Muscle of back (tissue), 11 donors: Measurements from ENCODE around the gene NID1. TPM values are rescaled to one million over a fixed set of nuclear protein-coding genes. Genes with fewer than 3 reads are reported as not detected.
A peak's percentile ranks its signal among the peaks of the same experiment; 100 is the strongest.

Experiments
- DNase-seq, 3 donors: peaks; one replicate each; pipeline versions ENCODE4 v3.0.0 to v3.0.0-alpha.2; 2013
- polyA plus RNA-seq, 10 donors: library from polyadenylated mRNA; unstranded; fragments of 120-200 nt; gene quantifications; one replicate each; pipeline ENCODE4 v1.2.1, GENCODE V29; 2013; ENCODE audit not compliant: insufficient read length in 10 of 10

NID1 gene
- polyA plus RNA-seq, 10 donors: 242 to 365 (median 282) TPM

DNA sequence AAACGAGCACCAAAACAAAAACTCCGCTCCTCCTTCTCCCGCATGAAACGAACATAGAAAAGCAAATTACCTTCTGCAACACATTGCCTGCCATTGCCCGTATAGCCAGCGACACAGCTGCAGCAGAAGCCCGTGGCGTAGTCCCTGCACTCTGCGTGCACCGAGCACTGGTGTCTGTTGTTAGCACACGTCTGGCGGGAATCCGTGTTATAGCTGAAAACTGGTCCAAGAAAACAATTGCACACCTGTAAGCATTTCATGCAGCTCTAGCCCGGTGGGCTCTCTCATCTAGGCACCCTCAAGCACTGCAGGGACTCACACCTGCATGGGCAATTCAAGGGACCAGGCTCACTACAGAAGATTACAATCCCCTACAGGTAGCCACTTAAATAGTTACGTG, 26.9 kb downstream of the NID1 start:
- DNase-seq: no peak

DNA sequence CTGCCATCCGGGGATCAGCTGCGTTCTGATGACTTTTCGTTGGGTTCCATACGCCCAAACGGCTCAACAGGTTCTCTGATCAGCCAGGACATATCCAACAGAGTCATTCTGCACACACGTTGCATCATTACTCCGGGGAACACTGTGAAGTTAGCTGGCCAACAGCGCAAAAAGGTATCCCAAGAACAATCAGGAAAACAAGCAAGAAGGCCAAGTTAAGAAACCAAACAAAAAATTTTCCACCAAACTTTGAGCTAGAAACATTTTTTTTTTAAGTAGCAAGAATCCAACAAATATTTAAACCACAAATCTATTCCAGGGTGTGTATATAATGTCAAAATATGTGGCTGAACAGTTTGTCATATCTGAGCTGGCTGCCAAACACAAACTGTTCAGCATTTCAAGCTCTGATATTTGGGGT, 29.2 kb downstream of the NID1 start:
- DNase-seq: peak in 1 of 3 donors; percentile 81

DNA sequence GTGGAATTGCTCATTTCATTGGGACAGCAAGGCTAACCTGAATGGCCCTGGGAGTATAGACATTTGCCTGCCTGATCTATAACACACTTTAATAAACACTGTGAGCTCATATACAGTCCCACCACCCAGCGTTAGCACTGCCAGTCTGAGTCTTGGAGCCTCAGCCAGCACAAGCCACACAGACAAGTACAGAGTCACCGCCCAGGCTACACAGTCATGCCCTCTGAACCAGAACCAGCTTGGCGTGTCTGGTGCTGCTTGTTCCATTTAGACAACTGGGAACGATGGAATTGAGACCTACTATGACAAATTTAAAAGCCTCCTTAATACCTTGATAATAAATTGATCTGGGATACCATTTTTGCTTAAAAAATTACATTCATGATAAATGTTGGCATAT, 31.6 kb downstream of the NID1 start:
- DNase-seq: no peak

GRCh38 chr1:236030534-236030933, 34.4 kb downstream of the NID1 start:
- no peak for DNase-seq

- DNase-seq: no peak
These were observed 35.4 kb downstream of the NID1 start for GRCh38 chr1:236029428-236029940.

GRCh38 chr1:236027104-236027503, 37.8 kb downstream of the NID1 start:
- DNase-seq: no peak

DNA sequence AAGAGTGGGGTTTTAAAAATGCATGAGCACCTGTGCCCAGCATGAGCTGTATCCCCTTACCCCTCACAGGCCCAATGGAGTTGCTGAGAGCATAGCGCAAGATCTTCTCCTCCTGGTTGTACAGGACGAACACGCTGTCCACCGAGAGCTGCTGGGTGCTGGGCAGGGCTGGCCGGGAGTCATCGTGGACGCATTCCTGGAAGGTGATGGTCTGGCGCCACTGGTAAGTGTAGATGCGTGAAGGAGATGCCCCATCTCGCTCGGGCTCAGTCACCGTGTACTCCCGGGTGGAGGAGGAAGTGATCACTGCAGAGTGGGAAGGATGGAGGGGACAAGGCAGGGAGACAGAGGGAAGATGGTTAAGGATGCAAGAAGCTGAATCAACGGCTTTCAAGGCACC, 39.1 kb downstream of the NID1 start:
- DNase-seq: no peak

DNA sequence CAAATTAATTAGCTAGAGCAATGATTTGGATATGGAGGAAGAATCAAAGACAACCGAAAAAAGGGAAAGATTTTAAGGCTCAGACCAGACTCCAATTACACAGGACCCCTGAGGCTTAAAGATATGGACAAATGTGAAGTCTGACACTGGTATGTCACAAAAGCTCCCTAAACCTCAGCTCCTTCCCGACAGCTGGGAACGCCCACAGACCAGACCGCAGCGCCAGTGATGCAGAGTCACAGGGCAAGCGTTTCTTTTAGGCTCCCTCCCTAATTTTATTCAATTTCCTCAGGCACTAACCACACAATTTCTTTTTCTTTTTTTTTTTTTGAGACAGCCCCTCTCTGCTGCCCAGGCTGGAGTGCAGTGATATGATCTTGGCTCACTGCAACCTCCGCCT, 40.2 kb downstream of the NID1 start:
- no peak for DNase-seq

GRCh38 chr1:236023926-236024565, 40.8 kb downstream of the NID1 start:
- DNase-seq: no peak

- DNase-seq: peak; percentile 62 to 90 (median 74)
These were observed 43.3 kb downstream of the NID1 start for GRCh38 chr1:236021424-236022135.

GRCh38 chr1:236020359-236021219, 44.3 kb downstream of the NID1 start:
- DNase-seq: peak in 1 of 3 donors; percentile 45

- DNase-seq: peak; percentile 81 to 96 (median 87)
These were observed 45.9 kb downstream of the NID1 start for GRCh38 chr1:236018885-236019453.

GRCh38 chr1:236016782-236017400, 48.0 kb downstream of the NID1 start:
- no peak for DNase-seq

DNA sequence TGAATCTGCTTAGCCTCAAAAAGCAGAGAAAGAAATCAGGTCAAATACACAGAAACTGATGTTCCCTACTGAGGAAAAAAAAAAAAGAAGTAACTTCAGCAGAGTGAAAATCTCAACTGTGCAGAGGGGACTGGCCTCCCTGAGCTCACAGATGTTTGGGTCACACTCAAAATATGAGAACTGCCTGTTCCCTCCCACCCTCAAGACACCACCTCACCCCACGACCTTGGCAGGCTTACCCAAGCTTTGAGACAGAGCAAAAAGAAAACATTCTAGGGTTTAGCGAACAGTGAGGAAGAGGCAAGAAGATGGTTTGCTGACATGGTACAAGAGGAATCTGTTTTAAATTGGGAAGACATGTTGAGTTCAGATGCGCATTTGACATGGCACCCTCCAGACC, 48.8 kb downstream of the NID1 start:
- DNase-seq: peak; percentile 71 to 91 (median 86)

- DNase-seq: no peak
These were observed 49.4 kb downstream of the NID1 start for GRCh38 chr1:236015539-236015938.

GRCh38 chr1:236013330-236013729, 51.6 kb downstream of the NID1 start:
- DNase-seq: no peak

DNA sequence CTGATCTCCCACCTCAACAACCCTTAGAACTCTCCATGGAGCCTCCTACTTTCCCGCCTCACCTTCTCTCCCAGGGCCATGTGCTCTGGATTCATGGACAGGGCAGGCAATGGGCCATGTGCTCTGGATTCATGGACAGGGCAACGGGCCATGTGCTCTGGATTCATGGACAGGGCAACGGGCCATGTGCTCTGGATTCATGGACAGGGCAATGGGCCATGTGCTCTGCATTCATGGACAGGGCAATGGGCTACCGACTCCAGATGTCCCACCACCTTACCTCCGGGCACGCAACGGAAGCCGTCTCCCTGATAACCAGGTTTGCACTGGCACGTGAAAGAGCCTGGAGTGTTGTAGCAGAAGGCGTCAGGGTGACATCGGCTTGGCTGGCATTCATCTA, 53.2 kb downstream of the NID1 start:
- DNase-seq: no peak

- DNase-seq: peak in 1 of 3 donors; percentile 42
These were observed 54.4 kb downstream of the NID1 start for GRCh38 chr1:236010443-236010842.

- peak; percentile 76 to 90 (median 82) for DNase-seq
These were observed 55.0 kb downstream of the NID1 start for GRCh38 chr1:236009857-236010256.

GRCh38 chr1:236009191-236009590, 55.7 kb downstream of the NID1 start:
- DNase-seq: peak in 1 of 3 donors; percentile 81

GRCh38 chr1:236007781-236008180, 57.1 kb downstream of the NID1 start:
- no peak for DNase-seq
